ENCODE results near the gene OSBPL5. TPM values are rescaled to one million over a fixed set of nuclear protein-coding genes. Genes with fewer than 3 reads are reported as not detected.

OSBPL5 gene
- total RNA-seq, 1 experiment from 2014 or later, result 51.4 TPM

Other genes starting within 250 kb of the OSBPL5 start
- gene PHLDA2, start 235.9 kb downstream of the OSBPL5 start, total RNA-seq (2014; rRNA removed), result 101 and 110 TPM in 2 replicates
- 115 and 160 TPM in 2 replicates for gene NAP1L4, start 173.0 kb downstream of the OSBPL5 start, total RNA-seq (2014; rRNA removed)
- gene CARS1, start 107.9 kb downstream of the OSBPL5 start, total RNA-seq (2014; rRNA removed), result 39.7 and 43.7 TPM in 2 replicates
- not detected in 2 replicates for gene MRGPRG, start 53.5 kb upstream of the OSBPL5 start, total RNA-seq (2014; rRNA removed)
- not detected in 2 replicates for gene MRGPRE, start 67.1 kb upstream of the OSBPL5 start, total RNA-seq (2014; rRNA removed)
- gene ZNF195, start 213.8 kb upstream of the OSBPL5 start, total RNA-seq (2014; rRNA removed), result 45.8 and 47.9 TPM in 2 replicates